Fibroblast of the aortic adventitia (primary cell): Measurements from ENCODE around the gene EEA1. TPM values are rescaled to one million over a fixed set of nuclear protein-coding genes. Genes with fewer than 3 reads are reported as not detected.

Experiments used
- DNase-seq: peaks from one replicate; pipeline ENCODE4 v3.0.0-alpha.2; 2010; ENCODE audit warnings: low read depth
- H3K4me3 ChIP-seq: 2 replicates; pipeline ENCODE4 v1.5.1; 2011; ENCODE audit warnings: low read depth, mild to moderate bottlenecking, control low read depth, low read length, moderate library complexity
- total RNA-seq: library from RNA; depleted of rRNA; stranded (reverse); fragments of >200 nt; gene quantifications from 2 replicates; pipeline ENCODE4 v1.2.3, GENCODE V29; 2012; ENCODE audit warnings: low replicate concordance
- TF ChIP-seq, protein P1 (sequence below): IDR thresholded peaks from 2 replicates; pipeline ENCODE4 v1.5.1; 2011; ENCODE audit warnings: mild to moderate bottlenecking, low read length, control low read depth, inconsistent platforms; ENCODE audit not compliant: insufficient read depth

The EEA1 gene
- total RNA-seq, 1 donor: 42.3 TPM

DNA sequence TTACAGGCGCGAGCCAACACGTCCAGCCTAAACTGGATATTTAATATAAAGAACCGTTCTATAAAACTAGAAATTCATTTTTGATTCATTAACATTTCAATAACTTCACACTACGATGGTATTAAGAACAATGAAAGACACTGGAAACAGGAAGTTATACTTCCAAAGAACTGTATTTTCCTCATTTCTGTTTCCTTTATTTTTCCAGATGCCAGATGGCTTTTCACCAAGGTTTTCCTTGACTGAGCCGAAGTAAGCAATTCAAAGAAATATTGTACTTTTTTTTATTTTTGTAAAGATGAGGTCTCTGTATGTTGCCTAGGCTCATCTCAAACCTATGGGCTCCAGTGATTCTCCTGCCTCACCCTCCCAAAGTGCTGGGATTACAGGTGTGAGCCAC, 28.2 kb downstream of the EEA1 start:
- no peak for DNase-seq
- no peak overlapping the region for H3K4me3 ChIP-seq
- TF ChIP-seq, protein P1, sequence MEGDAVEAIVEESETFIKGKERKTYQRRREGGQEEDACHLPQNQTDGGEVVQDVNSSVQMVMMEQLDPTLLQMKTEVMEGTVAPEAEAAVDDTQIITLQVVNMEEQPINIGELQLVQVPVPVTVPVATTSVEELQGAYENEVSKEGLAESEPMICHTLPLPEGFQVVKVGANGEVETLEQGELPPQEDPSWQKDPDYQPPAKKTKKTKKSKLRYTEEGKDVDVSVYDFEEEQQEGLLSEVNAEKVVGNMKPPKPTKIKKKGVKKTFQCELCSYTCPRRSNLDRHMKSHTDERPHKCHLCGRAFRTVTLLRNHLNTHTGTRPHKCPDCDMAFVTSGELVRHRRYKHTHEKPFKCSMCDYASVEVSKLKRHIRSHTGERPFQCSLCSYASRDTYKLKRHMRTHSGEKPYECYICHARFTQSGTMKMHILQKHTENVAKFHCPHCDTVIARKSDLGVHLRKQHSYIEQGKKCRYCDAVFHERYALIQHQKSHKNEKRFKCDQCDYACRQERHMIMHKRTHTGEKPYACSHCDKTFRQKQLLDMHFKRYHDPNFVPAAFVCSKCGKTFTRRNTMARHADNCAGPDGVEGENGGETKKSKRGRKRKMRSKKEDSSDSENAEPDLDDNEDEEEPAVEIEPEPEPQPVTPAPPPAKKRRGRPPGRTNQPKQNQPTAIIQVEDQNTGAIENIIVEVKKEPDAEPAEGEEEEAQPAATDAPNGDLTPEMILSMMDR: no peak

DNA sequence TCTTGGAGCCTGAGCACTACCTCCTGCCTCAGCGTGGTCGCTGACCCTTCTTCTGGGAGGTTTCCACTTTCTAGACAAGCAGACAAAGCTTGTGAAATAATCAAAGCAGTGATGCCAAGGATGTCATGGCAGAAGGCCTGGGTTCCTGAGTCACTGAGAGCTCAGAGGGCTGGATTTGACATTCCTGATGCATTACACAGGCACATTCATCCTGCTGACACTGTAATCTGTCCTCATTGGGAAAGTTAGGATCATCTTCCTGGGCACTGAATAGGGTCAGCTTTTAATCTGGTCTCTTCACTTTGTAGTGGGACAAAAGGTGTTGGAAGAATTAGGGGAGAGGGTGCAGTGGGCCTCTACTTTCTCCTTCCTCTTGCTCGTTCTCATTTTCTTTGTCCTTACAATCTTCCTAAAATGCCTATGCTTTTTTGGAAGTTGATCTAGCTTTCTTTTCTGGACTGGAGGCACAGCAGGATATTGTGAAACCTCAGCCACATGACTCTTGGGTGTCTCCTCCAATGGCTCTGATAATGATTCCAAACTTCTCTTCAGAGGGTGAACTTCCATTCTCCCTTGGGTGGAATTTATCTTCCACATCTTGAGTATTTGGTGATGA, 29.6 kb downstream of the EEA1 start:
- peak overlapping the region; percentile 47 for H3K4me3 ChIP-seq
- peak; percentile 100 for DNase-seq
- TF ChIP-seq, protein P1: no peak

DNA sequence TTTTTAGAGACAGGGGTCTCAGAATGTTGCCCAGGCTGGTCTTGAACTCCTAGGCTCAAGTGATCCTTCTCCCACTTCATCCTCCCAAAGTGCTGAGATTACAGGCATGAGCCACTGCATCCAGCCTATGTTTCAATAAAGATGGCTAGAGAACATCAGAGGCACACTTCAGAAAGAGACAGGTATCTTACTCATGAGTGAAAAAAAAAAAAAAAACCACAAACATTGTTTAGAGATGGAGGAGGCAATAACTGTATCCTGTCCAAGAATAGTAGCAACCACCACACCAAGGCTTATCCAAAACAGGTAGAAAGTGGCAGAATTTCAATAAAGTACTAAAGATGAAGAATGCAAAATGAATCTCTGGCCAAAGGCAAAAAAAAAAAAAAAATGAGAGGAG, 30.3 kb downstream of the EEA1 start:
- DNase-seq: peak; percentile 60
- TF ChIP-seq, protein P1: no peak
- H3K4me3 ChIP-seq: no peak overlapping the region

- TF ChIP-seq, protein P1: no peak
- no peak overlapping the region for H3K4me3 ChIP-seq
- DNase-seq: no peak
These were observed 31.3 kb downstream of the EEA1 start for GRCh38 chr12:92897844-92898243.

DNA sequence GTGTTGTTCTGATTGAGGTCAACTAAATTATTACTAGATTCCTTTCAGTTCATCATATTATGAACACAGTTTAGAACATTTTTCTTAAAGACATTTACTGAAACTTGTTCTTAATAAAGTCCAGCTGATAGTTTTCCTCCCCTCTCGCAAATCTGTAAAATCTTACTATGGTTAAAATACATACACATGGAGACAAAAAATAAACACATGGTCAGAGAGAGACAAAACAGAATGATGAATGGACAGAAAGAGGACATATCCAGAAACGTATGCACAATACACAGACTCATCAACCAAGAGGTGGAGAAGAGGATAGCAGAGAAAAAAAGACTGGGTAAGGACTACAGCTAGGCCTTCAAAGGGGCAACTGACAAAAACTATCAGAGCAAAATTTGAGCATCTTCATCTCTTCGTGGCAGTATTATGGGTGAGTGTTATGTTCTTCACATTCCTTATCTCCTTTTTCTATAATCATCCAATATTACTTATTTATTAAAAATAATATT, 38.4 kb downstream of the EEA1 start:
- DNase-seq: no peak
- H3K4me3 ChIP-seq: no peak overlapping the region
- TF ChIP-seq, protein P1: no peak

GRCh38 chr12:92886131-92886530, 43.0 kb downstream of the EEA1 start:
- TF ChIP-seq, protein P1: no peak
- no peak for DNase-seq
- no peak overlapping the region for H3K4me3 ChIP-seq
